ENCODE measurements around the gene NHS. TPM values are rescaled to one million over a fixed set of nuclear protein-coding genes. Genes with fewer than 3 reads are reported as not detected.

NHS gene
- total RNA-seq, 2 experiments from 2014 or later: 0.81 to 1.7 TPM

GRCh38 chrX:17376431-17377077 lies 1.6 kb downstream of the NHS start:
- H3K27me3 Mint-ChIP-seq (ENCODE audit: low read depth): peaks cover 24% of the 10 kb centered on the region

GRCh38 chrX:17377091-17377717 lies 2.2 kb downstream of the NHS start:
- no peaks in the 10 kb centered on the region for H3K36me3 Mint-ChIP-seq (ENCODE audit: low read depth)
- no peak overlapping the region for H3K27ac Mint-ChIP-seq
- peaks cover 22% of the 10 kb centered on the region for H3K27me3 Mint-ChIP-seq (ENCODE audit: low read depth)
- DNase-seq (no peak), ATAC-seq (no peak)
- CTCF ChIA-PET: no interaction called here
- peak overlapping the region; percentile 15 for H3K4me3 Mint-ChIP-seq
- POLR2A ChIA-PET: no interaction called here
- peaks cover 7% of the 10 kb centered on the region for H3K4me1 Mint-ChIP-seq (ENCODE audit: low read depth)
- H3K9me3 Mint-ChIP-seq (ENCODE audit: insufficient read depth): peaks cover 3% of the 10 kb centered on the region

More at GRCh38 chrX:17376431-17377077, 1.6 kb downstream of the NHS start:
- CTCF ChIA-PET: no interaction called here
- Mint-ChIP-seq H3K9me3 (ENCODE audit: insufficient read depth) (no peaks in the 10 kb centered on the region), H3K4me1 (ENCODE audit: low read depth) (peaks cover 7% of the 10 kb centered on the region), H3K4me3 (peak overlapping the region; percentile 15), H3K27ac (no peak overlapping the region), H3K36me3 (ENCODE audit: low read depth) (no peaks in the 10 kb centered on the region)
- POLR2A ChIA-PET: no interaction called here
- ATAC-seq (no peak), DNase-seq (no peak)

- Mint-ChIP-seq H3K4me1 (ENCODE audit: low read depth) (peaks cover 7% of the 10 kb centered on the region), H3K9me3 (ENCODE audit: insufficient read depth) (peaks cover 5% of the 10 kb centered on the region), H3K36me3 (ENCODE audit: low read depth) (no peaks in the 10 kb centered on the region), H3K27me3 (ENCODE audit: low read depth) (peaks cover 22% of the 10 kb centered on the region), H3K27ac (no peak overlapping the region), H3K4me3 (no peak overlapping the region)
- DNase-seq (peak; percentile 20), ATAC-seq (no peak)
- CTCF ChIA-PET: no interaction called here
- POLR2A ChIA-PET: no interaction called here
These were observed 2.8 kb downstream of the NHS start for GRCh38 chrX:17377795-17378194.

GRCh38 chrX:17380221-17380620 lies 5.2 kb downstream of the NHS start:
- Mint-ChIP-seq H3K9me3 (ENCODE audit: insufficient read depth) (peaks cover 5% of the 10 kb centered on the region), H3K27me3 (ENCODE audit: low read depth) (peaks cover 13% of the 10 kb centered on the region), H3K36me3 (ENCODE audit: low read depth) (no peaks in the 10 kb centered on the region), H3K4me3 (no peak overlapping the region), H3K27ac (no peak overlapping the region), H3K4me1 (ENCODE audit: low read depth) (peaks cover 7% of the 10 kb centered on the region)
- ChIA-PET POLR2A (no interaction called here), CTCF (no interaction called here)
- DNase-seq (no peak), ATAC-seq (no peak)

- CTCF ChIA-PET: no interaction called here
- no peaks in the 10 kb centered on the region for H3K27me3 Mint-ChIP-seq (ENCODE audit: low read depth)
- ATAC-seq: no peak
- no peak overlapping the region for H3K4me3 Mint-ChIP-seq
- H3K4me1 Mint-ChIP-seq (ENCODE audit: low read depth): no peaks in the 10 kb centered on the region
- DNase-seq: no peak
- no peaks in the 10 kb centered on the region for H3K9me3 Mint-ChIP-seq (ENCODE audit: insufficient read depth)
- H3K27ac Mint-ChIP-seq: no peak overlapping the region
- H3K36me3 Mint-ChIP-seq (ENCODE audit: low read depth): no peaks in the 10 kb centered on the region
- POLR2A ChIA-PET: no interaction called here
These were observed 15.4 kb downstream of the NHS start for GRCh38 chrX:17390419-17390850.

GRCh38 chrX:17395154-17395553 lies 20.2 kb downstream of the NHS start:
- Mint-ChIP-seq H3K36me3 (ENCODE audit: low read depth) (no peaks in the 10 kb centered on the region), H3K27ac (no peak overlapping the region), H3K4me3 (no peak overlapping the region), H3K9me3 (ENCODE audit: insufficient read depth) (no peaks in the 10 kb centered on the region), H3K27me3 (ENCODE audit: low read depth) (no peaks in the 10 kb centered on the region), H3K4me1 (ENCODE audit: low read depth) (no peaks in the 10 kb centered on the region)
- POLR2A ChIA-PET: no interaction called here
- DNase-seq (no peak), ATAC-seq (no peak)
- CTCF ChIA-PET: no interaction called here

GRCh38 chrX:17397074-17397473 lies 22.1 kb downstream of the NHS start:
- no peaks in the 10 kb centered on the region for H3K36me3 Mint-ChIP-seq (ENCODE audit: low read depth)
- peaks cover 2% of the 10 kb centered on the region for H3K27me3 Mint-ChIP-seq (ENCODE audit: low read depth)
- DNase-seq (no peak), ATAC-seq (no peak)
- ChIA-PET POLR2A (no interaction called here), CTCF (no interaction called here)
- H3K9me3 Mint-ChIP-seq (ENCODE audit: insufficient read depth): no peaks in the 10 kb centered on the region
- no peak overlapping the region for H3K27ac Mint-ChIP-seq
- no peaks in the 10 kb centered on the region for H3K4me1 Mint-ChIP-seq (ENCODE audit: low read depth)
- H3K4me3 Mint-ChIP-seq: no peak overlapping the region

- Mint-ChIP-seq H3K9me3 (ENCODE audit: insufficient read depth) (no peaks in the 10 kb centered on the region), H3K4me1 (ENCODE audit: low read depth) (no peaks in the 10 kb centered on the region), H3K27ac (no peak overlapping the region), H3K4me3 (no peak overlapping the region), H3K27me3 (ENCODE audit: low read depth) (peaks cover 2% of the 10 kb centered on the region), H3K36me3 (ENCODE audit: low read depth) (no peaks in the 10 kb centered on the region)
- CTCF ChIA-PET: no interaction called here
- ATAC-seq (no peak), DNase-seq (no peak)
- POLR2A ChIA-PET: no interaction called here
These were observed 28.2 kb downstream of the NHS start for GRCh38 chrX:17403189-17403691.

- Mint-ChIP-seq H3K4me1 (ENCODE audit: low read depth) (no peaks in the 10 kb centered on the region), H3K36me3 (ENCODE audit: low read depth) (no peaks in the 10 kb centered on the region), H3K27ac (no peak overlapping the region), H3K9me3 (ENCODE audit: insufficient read depth) (no peaks in the 10 kb centered on the region), H3K27me3 (ENCODE audit: low read depth) (peaks cover 2% of the 10 kb centered on the region), H3K4me3 (no peak overlapping the region)
- DNase-seq (no peak), ATAC-seq (no peak)
- CTCF ChIA-PET: no interaction called here
- POLR2A ChIA-PET: no interaction called here
These were observed 29.0 kb downstream of the NHS start for GRCh38 chrX:17403972-17404371.

GRCh38 chrX:17405225-17405969 lies 30.4 kb downstream of the NHS start:
- H3K4me1 Mint-ChIP-seq (ENCODE audit: low read depth): no peaks in the 10 kb centered on the region

GRCh38 chrX:17409566-17410290 lies 34.7 kb downstream of the NHS start:
- CTCF ChIA-PET: no interaction called here
- no peaks in the 10 kb centered on the region for H3K27me3 Mint-ChIP-seq (ENCODE audit: low read depth)
- no peak overlapping the region for H3K4me3 Mint-ChIP-seq
- DNase-seq (no peak), ATAC-seq (no peak)
- no peaks in the 10 kb centered on the region for H3K36me3 Mint-ChIP-seq (ENCODE audit: low read depth)
- no peak overlapping the region for H3K27ac Mint-ChIP-seq
- H3K4me1 Mint-ChIP-seq (ENCODE audit: low read depth): no peaks in the 10 kb centered on the region
- POLR2A ChIA-PET: no interaction called here
- no peaks in the 10 kb centered on the region for H3K9me3 Mint-ChIP-seq (ENCODE audit: insufficient read depth)

More at GRCh38 chrX:17405225-17405969, 30.4 kb downstream of the NHS start:
- POLR2A ChIA-PET: no interaction called here
- CTCF ChIA-PET: no interaction called here
- Mint-ChIP-seq H3K27me3 (ENCODE audit: low read depth) (peaks cover 2% of the 10 kb centered on the region), H3K4me3 (no peak overlapping the region), H3K36me3 (ENCODE audit: low read depth) (no peaks in the 10 kb centered on the region), H3K27ac (no peak overlapping the region), H3K9me3 (ENCODE audit: insufficient read depth) (no peaks in the 10 kb centered on the region)
- ATAC-seq (no peak), DNase-seq (no peak)

GRCh38 chrX:17410651-17411050 lies 35.7 kb downstream of the NHS start:
- Mint-ChIP-seq H3K27ac (no peak overlapping the region), H3K9me3 (ENCODE audit: insufficient read depth) (no peaks in the 10 kb centered on the region), H3K36me3 (ENCODE audit: low read depth) (no peaks in the 10 kb centered on the region), H3K27me3 (ENCODE audit: low read depth) (no peaks in the 10 kb centered on the region), H3K4me3 (no peak overlapping the region), H3K4me1 (ENCODE audit: low read depth) (no peaks in the 10 kb centered on the region)
- DNase-seq (no peak), ATAC-seq (no peak)
- ChIA-PET CTCF (no interaction called here), POLR2A (no interaction called here)
